ENCODE measurements around the gene THBD. TPM values are rescaled to one million over a fixed set of nuclear protein-coding genes. Genes with fewer than 3 reads are reported as not detected.

Gene THBD
- polyA plus RNA-seq, 1 experiment = 0.04 TPM

GRCh38 chr20:23007462-23007861 lies 42.0 kb downstream of the THBD start:
- TF ChIP-seq CTCF (IDR thresholded peaks at IDR 0.05; ENCODE audit: insufficient read depth, low read depth, low read length) = no peak
- Histone ChIP-seq H3K4me3 (ENCODE audit: low read depth, low read length) (no peak overlapping the region), H3K27me3 (ENCODE audit: control insufficient read depth, insufficient read depth, low read length) (no peaks in the 10 kb centered on the region), H3K36me3 (ENCODE audit: control insufficient read depth, insufficient read depth, low read length) (no peaks in the 10 kb centered on the region)
- ChIA-PET POLR2A (no interaction called here), CTCF (no interaction called here)
- no peak for DNase-seq (ENCODE audit: low read depth)

DNA sequence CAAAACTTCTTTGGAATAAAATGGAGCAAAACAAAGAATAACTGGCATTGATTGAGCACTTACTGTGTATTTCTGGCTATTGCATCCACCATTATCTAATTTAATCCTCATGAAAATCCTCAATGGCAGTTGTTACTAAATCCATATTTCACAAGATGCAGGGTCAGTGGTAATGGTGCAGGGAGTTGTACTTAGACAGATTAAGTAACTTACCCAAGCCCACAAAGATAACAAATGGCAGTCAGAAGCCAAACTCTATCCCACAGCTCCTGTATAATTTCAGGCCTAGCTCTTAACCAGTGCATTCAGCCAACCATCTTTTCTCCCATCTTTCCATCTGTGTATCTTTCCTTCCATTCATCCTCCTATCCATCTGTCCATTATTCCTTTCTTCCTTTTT lies 43.7 kb downstream of the THBD start:
- Histone ChIP-seq H3K27me3 (ENCODE audit: control insufficient read depth, insufficient read depth, low read length) (no peaks in the 10 kb centered on the region), H3K36me3 (ENCODE audit: control insufficient read depth, insufficient read depth, low read length) (no peaks in the 10 kb centered on the region), H3K4me3 (ENCODE audit: low read depth, low read length) (no peak overlapping the region)
- no peak for DNase-seq (ENCODE audit: low read depth)
- ChIA-PET POLR2A (no interaction called here), CTCF (no interaction called here)
- no peak for TF ChIP-seq CTCF (IDR thresholded peaks at IDR 0.05; ENCODE audit: insufficient read depth, low read depth, low read length)

- POLR2A ChIA-PET = no interaction called here
Measured at GRCh38 chr20:23003881-23004460, 45.5 kb downstream of the THBD start.

GRCh38 chr20:23003077-23003635 lies 46.3 kb downstream of the THBD start:
- CTCF ChIA-PET = interaction anchor here (0.7 kb wide), 1 partner anchor 346 kb away, joined by 3 read pairs; no protein-coding TSS in a partner anchor
- H3K4me3 ChIP-seq (ENCODE audit: low read depth, low read length) = no peak overlapping the region
- no peak for TF ChIP-seq CTCF (IDR thresholded peaks at IDR 0.05; ENCODE audit: insufficient read depth, low read depth, low read length)
- no peaks in the 10 kb centered on the region for H3K36me3 ChIP-seq (ENCODE audit: control insufficient read depth, insufficient read depth, low read length)
- H3K27me3 ChIP-seq (ENCODE audit: control insufficient read depth, insufficient read depth, low read length) = no peaks in the 10 kb centered on the region
- POLR2A ChIA-PET = no interaction called here
- no peak for DNase-seq (ENCODE audit: low read depth)

More at GRCh38 chr20:23003881-23004460, 45.5 kb downstream of the THBD start:
- Histone ChIP-seq H3K36me3 (ENCODE audit: control insufficient read depth, insufficient read depth, low read length) (no peaks in the 10 kb centered on the region), H3K27me3 (ENCODE audit: control insufficient read depth, insufficient read depth, low read length) (no peaks in the 10 kb centered on the region), H3K4me3 (ENCODE audit: low read depth, low read length) (no peak overlapping the region)
- no peak for TF ChIP-seq CTCF (IDR thresholded peaks at IDR 0.05; ENCODE audit: insufficient read depth, low read depth, low read length)
- DNase-seq (ENCODE audit: low read depth) = no peak
- CTCF ChIA-PET = no interaction called here

DNA sequence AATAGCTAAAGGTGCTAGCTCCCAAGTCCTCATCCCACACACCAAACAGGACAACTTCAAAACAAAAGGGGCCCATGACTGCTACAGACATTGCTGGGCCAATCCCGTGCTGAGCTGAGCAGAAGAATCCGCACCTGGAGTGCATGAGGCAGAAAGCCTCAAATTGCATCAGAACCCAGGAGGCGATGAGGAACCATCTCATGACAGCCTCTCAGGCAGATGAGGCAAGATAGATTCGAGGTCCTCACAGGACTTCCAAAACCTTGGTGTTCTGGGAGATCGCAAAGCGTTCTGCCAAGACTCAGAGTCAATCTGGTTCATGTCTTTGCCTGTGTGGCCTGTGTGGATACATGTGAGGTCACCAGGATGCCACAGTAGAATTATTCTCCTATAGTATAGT lies 47.2 kb downstream of the THBD start:
- Histone ChIP-seq H3K36me3 (ENCODE audit: control insufficient read depth, insufficient read depth, low read length) (no peaks in the 10 kb centered on the region), H3K27me3 (ENCODE audit: control insufficient read depth, insufficient read depth, low read length) (no peaks in the 10 kb centered on the region), H3K4me3 (ENCODE audit: low read depth, low read length) (no peak overlapping the region)
- no peak for TF ChIP-seq CTCF (IDR thresholded peaks at IDR 0.05; ENCODE audit: insufficient read depth, low read depth, low read length)
- DNase-seq (ENCODE audit: low read depth) = no peak
- ChIA-PET CTCF (no interaction called here), POLR2A (interaction anchor here (0.5 kb wide), 1 partner anchor 434 kb away, joined by 5 read pairs; no protein-coding TSS in a partner anchor)
